HG03457 (cell line): ENCODE results near the gene LRBA.
"Not testable (repeated sequence)": the region's sequence is repeated elsewhere in the genome, so short reads cannot be mapped to it uniquely, and the experiment has no call there.

Experiments
- ATAC-seq: cut with Tn5 transposase; IDR thresholded peaks from one replicate; pipeline ENCODE4 v1.9.1; 2021; ENCODE audit warnings: moderate number of reproducible peaks; ENCODE audit not compliant: unreplicated experiment

Gene LRBA

GRCh38 chr4:150387981-150388380 lies 627.1 kb downstream of the LRBA start:
- no peak for ATAC-seq

- not testable (repeated sequence) for ATAC-seq
Measured at GRCh38 chr4:150386415-150386814, 628.7 kb downstream of the LRBA start.

GRCh38 chr4:150385606-150386005 lies 629.5 kb downstream of the LRBA start:
- no peak for ATAC-seq

- ATAC-seq: no peak
Measured at GRCh38 chr4:150384249-150384648, 630.8 kb downstream of the LRBA start.

- ATAC-seq: no peak
Measured at GRCh38 chr4:150382028-150382427, 633.1 kb downstream of the LRBA start.

GRCh38 chr4:150381609-150382008 lies 633.5 kb downstream of the LRBA start:
- no peak for ATAC-seq

- no peak for ATAC-seq
Measured at GRCh38 chr4:150381036-150381435, 634.0 kb downstream of the LRBA start.

- ATAC-seq: no peak
Measured at GRCh38 chr4:150379454-150379853, 635.6 kb downstream of the LRBA start.

GRCh38 chr4:150375025-150375424 lies 640.1 kb downstream of the LRBA start:
- no peak for ATAC-seq

- ATAC-seq: no peak
Measured at GRCh38 chr4:150371869-150372268, 643.2 kb downstream of the LRBA start.

GRCh38 chr4:150369434-150370380 lies 645.4 kb downstream of the LRBA start:
- ATAC-seq: no peak

GRCh38 chr4:150368667-150369066 lies 646.4 kb downstream of the LRBA start:
- ATAC-seq: no peak

- ATAC-seq: no peak
Measured at GRCh38 chr4:150367326-150367725, 647.8 kb downstream of the LRBA start.

GRCh38 chr4:150366487-150366999 lies 648.5 kb downstream of the LRBA start:
- ATAC-seq: no peak

GRCh38 chr4:150363721-150364688 lies 651.1 kb downstream of the LRBA start:
- ATAC-seq: no peak

GRCh38 chr4:150358691-150359090 lies 656.4 kb downstream of the LRBA start:
- no peak for ATAC-seq

- ATAC-seq: no peak
Measured at GRCh38 chr4:150357829-150358228, 657.3 kb downstream of the LRBA start.

GRCh38 chr4:150355858-150356455 lies 659.1 kb downstream of the LRBA start:
- no peak for ATAC-seq

- ATAC-seq: no peak
Measured at GRCh38 chr4:150355418-150355817, 659.7 kb downstream of the LRBA start.

GRCh38 chr4:150354214-150354796 lies 660.8 kb downstream of the LRBA start:
- no peak for ATAC-seq
